DOHH2 (cell line): ENCODE results near the gene MTRF1.

Experiments
- H3F3A ChIP-seq: fragments of 200-600 bp; sonication (generic), shearing (Covaris generic); 2 replicates; pipeline ENCODE4 v1.6.0; 2016; ENCODE audit warnings: antibody characterized with exemption, mild to moderate bottlenecking; ENCODE audit not compliant: control insufficient read depth, insufficient read depth
- H3K27ac ChIP-seq: fragments of 200-600 bp; sonication (generic); 2 replicates; pipeline ENCODE4 v1.5.1; 2014; ENCODE audit warnings: low read depth, mild to moderate bottlenecking, low read length, moderate library complexity
- H3K27me3 ChIP-seq: fragments of 200-600 bp; sonication (generic); 2 replicates; pipeline ENCODE4 v1.6.1; 2014; ENCODE audit warnings: mild to moderate bottlenecking, low read length, mixed read lengths; ENCODE audit not compliant: control insufficient read depth
- H3K36me3 ChIP-seq: fragments of 200-600 bp; sonication (generic); 2 replicates; pipeline ENCODE4 v1.6.1; 2014; ENCODE audit warnings: mild to moderate bottlenecking, low read length, moderate library complexity, mixed read lengths; ENCODE audit not compliant: control insufficient read depth
- H3K4me1 ChIP-seq: fragments of 200-600 bp; sonication (generic); 2 replicates; pipeline ENCODE4 v1.6.1; 2014; ENCODE audit warnings: mild to moderate bottlenecking, low read length, mixed read lengths; ENCODE audit not compliant: control insufficient read depth
- H3K4me2 ChIP-seq: fragments of 200-600 bp; sonication (generic); 2 replicates; pipeline ENCODE4 v1.6.0; 2014; ENCODE audit warnings: mild to moderate bottlenecking, low read length, moderate library complexity
- H3K4me3 ChIP-seq: fragments of 200-600 bp; sonication (generic); 2 replicates; pipeline ENCODE4 v1.5.1; 2014; ENCODE audit warnings: mild to moderate bottlenecking, low read length, mixed read lengths
- H3K79me2 ChIP-seq: fragments of 200-600 bp; sonication (generic); 2 replicates; pipeline ENCODE4 v1.6.1; 2014; ENCODE audit warnings: mild to moderate bottlenecking, low read length, mixed read lengths; ENCODE audit not compliant: control insufficient read depth
- H3K9me2 ChIP-seq: fragments of 200-600 bp; sonication (generic); replicated peaks from 2 replicates; pipeline ENCODE4 v1.6.1; 2014; ENCODE audit warnings: mild to moderate bottlenecking, low read length, mixed read lengths; ENCODE audit not compliant: control insufficient read depth
- H3K9me3 ChIP-seq: fragments of 200-600 bp; sonication (generic); 2 replicates; pipeline ENCODE4 v1.6.1; 2014; ENCODE audit warnings: antibody characterized with exemption, low read length, mixed read lengths; ENCODE audit not compliant: control insufficient read depth, insufficient read depth
- H4K20me1 ChIP-seq: fragments of 200-600 bp; sonication (generic); 2 replicates; pipeline ENCODE4 v1.6.0; 2014; ENCODE audit warnings: low read depth, mild to moderate bottlenecking, antibody characterized with exemption, low read length, moderate library complexity; ENCODE audit not compliant: control insufficient read depth, insufficient read depth
- EZH2phosphoT487 ChIP-seq: fragments of 200-600 bp; sonication (generic); IDR thresholded peaks from 2 replicates; pipeline ENCODE4 v1.6.1; 2017; ENCODE audit warnings: borderline replicate concordance, mild to moderate bottlenecking, antibody characterized with exemption, low read length, moderate library complexity, mixed read lengths
- TF ChIP-seq, protein P1 (sequence below): fragments of 200-600 bp; sonication (generic); IDR thresholded peaks from one replicate; pipeline ENCODE4 v1.5.1; 2014; ENCODE audit warnings: antibody characterized with exemption, mild to moderate bottlenecking, low read depth, low read length; ENCODE audit not compliant: poor library complexity, severe bottlenecking

MTRF1 gene

GRCh38 chr13:41311406-41312175 is 48.2 kb upstream of the MTRF1 start:
- no peaks in the 10 kb centered on the region for H3F3A ChIP-seq
- no peaks in the 10 kb centered on the region for H3K27me3 ChIP-seq
- peaks cover 61% of the 10 kb centered on the region for H3K79me2 ChIP-seq
- H4K20me1 ChIP-seq = peaks cover 7% of the 10 kb centered on the region; the same call in 1 of the 2 replicates
- H3K4me1 ChIP-seq = peaks cover 42% of the 10 kb centered on the region
- H3K4me3 ChIP-seq = peak overlapping the region; percentile 93
- H3K36me3 ChIP-seq = peaks cover 24% of the 10 kb centered on the region
- TF ChIP-seq, protein P1, sequence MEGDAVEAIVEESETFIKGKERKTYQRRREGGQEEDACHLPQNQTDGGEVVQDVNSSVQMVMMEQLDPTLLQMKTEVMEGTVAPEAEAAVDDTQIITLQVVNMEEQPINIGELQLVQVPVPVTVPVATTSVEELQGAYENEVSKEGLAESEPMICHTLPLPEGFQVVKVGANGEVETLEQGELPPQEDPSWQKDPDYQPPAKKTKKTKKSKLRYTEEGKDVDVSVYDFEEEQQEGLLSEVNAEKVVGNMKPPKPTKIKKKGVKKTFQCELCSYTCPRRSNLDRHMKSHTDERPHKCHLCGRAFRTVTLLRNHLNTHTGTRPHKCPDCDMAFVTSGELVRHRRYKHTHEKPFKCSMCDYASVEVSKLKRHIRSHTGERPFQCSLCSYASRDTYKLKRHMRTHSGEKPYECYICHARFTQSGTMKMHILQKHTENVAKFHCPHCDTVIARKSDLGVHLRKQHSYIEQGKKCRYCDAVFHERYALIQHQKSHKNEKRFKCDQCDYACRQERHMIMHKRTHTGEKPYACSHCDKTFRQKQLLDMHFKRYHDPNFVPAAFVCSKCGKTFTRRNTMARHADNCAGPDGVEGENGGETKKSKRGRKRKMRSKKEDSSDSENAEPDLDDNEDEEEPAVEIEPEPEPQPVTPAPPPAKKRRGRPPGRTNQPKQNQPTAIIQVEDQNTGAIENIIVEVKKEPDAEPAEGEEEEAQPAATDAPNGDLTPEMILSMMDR = no peak
- no peak for TF ChIP-seq EZH2phosphoT487
- H3K9me3 ChIP-seq = no peaks in the 10 kb centered on the region
- H3K4me2 ChIP-seq = peak overlapping the region; percentile 88
- H3K27ac ChIP-seq = peak overlapping the region; percentile 75
- H3K9me2 ChIP-seq = no peaks in the 10 kb centered on the region

- Histone ChIP-seq H3K9me3 (no peaks in the 10 kb centered on the region), H3F3A (no peaks in the 10 kb centered on the region), H3K4me1 (peaks cover 38% of the 10 kb centered on the region), H3K4me2 (peak within 1 kb of the TSS; percentile 88), H3K4me3 (peak within 1 kb of the TSS; percentile 93), H3K36me3 (peaks cover 21% of the 10 kb centered on the region), H3K27me3 (no peaks in the 10 kb centered on the region), H3K9me2 (no peaks in the 10 kb centered on the region), H4K20me1 (peaks cover 7% of the 10 kb centered on the region; the same call in 1 of the 2 replicates), H3K27ac (peak within 1 kb of the TSS; percentile 75), H3K79me2 (peaks cover 55% of the 10 kb centered on the region)
- no peak for TF ChIP-seq EZH2phosphoT487
- TF ChIP-seq, protein P1 = no peak
These were observed 47.6 kb upstream of the MTRF1 start, which contains the start of gene NAA16 for GRCh38 chr13:41310963-41311405. Gene NAA16 (plus strand): TSS chr13:41311267. CDS start chr13:41311529, 262 bp downstream.

- Histone ChIP-seq H3K4me3 (no peak overlapping the region), H3K4me1 (peaks cover 8% of the 10 kb centered on the region), H3K36me3 (peaks cover 11% of the 10 kb centered on the region), H3K9me2 (no peaks in the 10 kb centered on the region), H4K20me1 (peaks cover under 1% of the 10 kb centered on the region; the same call in 1 of the 2 replicates), H3F3A (no peaks in the 10 kb centered on the region), H3K79me2 (peaks cover 26% of the 10 kb centered on the region), H3K27me3 (no peaks in the 10 kb centered on the region), H3K9me3 (no peaks in the 10 kb centered on the region), H3K27ac (no peak overlapping the region), H3K4me2 (no peak overlapping the region)
- TF ChIP-seq, protein P1 = no peak
- no peak for TF ChIP-seq EZH2phosphoT487
These were observed 44.7 kb upstream of the MTRF1 start for GRCh38 chr13:41307884-41308640.
